Immature natural killer cell (primary cell): ENCODE data around the gene HS6ST1. TPM values are rescaled to one million over a fixed set of nuclear protein-coding genes. Genes with fewer than 3 reads are reported as not detected.

Experiments used
- DNase-seq, 3 donors: peaks; one replicate each; pipeline ENCODE4 v3.0.0; 2022; ENCODE audit warnings: mixed read lengths in 1 of 3
- H3K27ac Mint-ChIP-seq, 6 donors: one replicate each; pipeline ENCODE4 v1.8.0; 2020; ENCODE audit warnings: mixed read lengths in 6 of 6, mild to moderate bottlenecking in 5 of 6, inconsistent platforms in 4 of 6, moderate library complexity in 3 of 6
- H3K27me3 Mint-ChIP-seq, 3 donors: one replicate each; pipeline ENCODE4 v1.8.0; 2020 to 2021; ENCODE audit warnings: low read depth in 3 of 3, mild to moderate bottlenecking in 3 of 3, mixed read lengths in 3 of 3, moderate library complexity in 3 of 3, inconsistent platforms in 1 of 3
- H3K36me3 Mint-ChIP-seq, 3 donors: one replicate each; pipeline ENCODE4 v1.8.0; 2020; ENCODE audit warnings: mixed read lengths in 3 of 3, inconsistent platforms in 2 of 3, mild to moderate bottlenecking in 2 of 3
- H3K4me1 Mint-ChIP-seq, 2 donors: one replicate each; pipeline ENCODE4 v1.8.0; 2020; ENCODE audit warnings: inconsistent platforms in 2 of 2, mild to moderate bottlenecking in 2 of 2, mixed read lengths in 2 of 2, moderate library complexity in 1 of 2
- H3K4me3 Mint-ChIP-seq, 5 donors: one replicate each; pipeline ENCODE4 v1.8.0; 2020; ENCODE audit warnings: mild to moderate bottlenecking in 5 of 5, mixed read lengths in 5 of 5, inconsistent platforms in 3 of 5, moderate library complexity in 3 of 5
- H3K9me3 Mint-ChIP-seq, 6 donors: one replicate each; pipeline ENCODE4 v1.8.0; 2020; ENCODE audit warnings: mild to moderate bottlenecking in 6 of 6, mixed read lengths in 6 of 6, inconsistent platforms in 4 of 6, moderate library complexity in 3 of 6
- polyA plus RNA-seq, 3 donors: library from polyadenylated mRNA; unstranded; fragments of 300-500 nt; fragmentation: Illumina TruSeq; gene quantifications; one replicate each; pipeline ENCODE4 v1.2.3, GENCODE V29; 2021

The HS6ST1 gene
- polyA plus RNA-seq, 3 donors from 2014 or later = 5.1 to 6.6 (median 6.0) TPM

GRCh38 chr2:128307595-128307994, 11.1 kb downstream of the HS6ST1 start:
- no peak for DNase-seq
- Mint-ChIP-seq H3K4me1 (peaks cover 44 to 47% of the 10 kb centered on the region in 2 donors), H3K4me3 (no peak overlapping the region), H3K36me3 (no peaks in the 10 kb centered on the region), H3K27ac (peak overlapping the region in 2 of 6 donors; percentile 27 to 64), H3K9me3 (no peaks in the 10 kb centered on the region), H3K27me3 (peaks cover 0 to 3% (median 2%) of the 10 kb centered on the region in 3 donors)

- peaks cover 40 to 44% of the 10 kb centered on the region in 2 donors for H3K4me1 Mint-ChIP-seq
- no peaks in the 10 kb centered on the region for H3K9me3 Mint-ChIP-seq
- peak overlapping the region in 1 of 6 donors; percentile 27 for H3K27ac Mint-ChIP-seq
- H3K36me3 Mint-ChIP-seq = no peaks in the 10 kb centered on the region
- DNase-seq = no peak
- H3K4me3 Mint-ChIP-seq = no peak overlapping the region
- peaks cover 0 to 4% (median 2%) of the 10 kb centered on the region in 3 donors for H3K27me3 Mint-ChIP-seq
Observed at GRCh38 chr2:128306931-128307460, 11.7 kb downstream of the HS6ST1 start.

GRCh38 chr2:128306081-128306930, 12.4 kb downstream of the HS6ST1 start:
- peaks cover 37 to 39% of the 10 kb centered on the region in 2 donors for H3K4me1 Mint-ChIP-seq
- DNase-seq = no peak
- no peak overlapping the region for H3K4me3 Mint-ChIP-seq
- no peaks in the 10 kb centered on the region for H3K9me3 Mint-ChIP-seq
- peaks cover 0 to 4% (median 2%) of the 10 kb centered on the region in 3 donors for H3K27me3 Mint-ChIP-seq
- H3K36me3 Mint-ChIP-seq = no peaks in the 10 kb centered on the region
- peak overlapping the region in 1 of 6 donors; percentile 12 for H3K27ac Mint-ChIP-seq

- H3K9me3 Mint-ChIP-seq = no peaks in the 10 kb centered on the region
- H3K36me3 Mint-ChIP-seq = no peaks in the 10 kb centered on the region
- H3K27ac Mint-ChIP-seq = no peak overlapping the region
- H3K4me3 Mint-ChIP-seq = no peak overlapping the region
- H3K4me1 Mint-ChIP-seq = peaks cover 30 to 32% of the 10 kb centered on the region in 2 donors
- no peak for DNase-seq
- H3K27me3 Mint-ChIP-seq = peaks cover 0 to 4% (median 2%) of the 10 kb centered on the region in 3 donors
Observed at GRCh38 chr2:128305555-128306080, 13.1 kb downstream of the HS6ST1 start.

- no peak overlapping the region for H3K4me3 Mint-ChIP-seq
- no peak for DNase-seq
- peaks cover 27 to 30% of the 10 kb centered on the region in 2 donors for H3K4me1 Mint-ChIP-seq
- peaks cover 0 to 4% (median 2%) of the 10 kb centered on the region in 3 donors for H3K27me3 Mint-ChIP-seq
- H3K27ac Mint-ChIP-seq = no peak overlapping the region
- no peaks in the 10 kb centered on the region for H3K36me3 Mint-ChIP-seq
- no peaks in the 10 kb centered on the region for H3K9me3 Mint-ChIP-seq
Observed at GRCh38 chr2:128304715-128305554, 13.7 kb downstream of the HS6ST1 start.

- H3K4me1 Mint-ChIP-seq = peaks cover 21 to 25% of the 10 kb centered on the region in 2 donors
- no peaks in the 10 kb centered on the region for H3K9me3 Mint-ChIP-seq
- DNase-seq = no peak
- H3K36me3 Mint-ChIP-seq = no peaks in the 10 kb centered on the region
- H3K27me3 Mint-ChIP-seq = peaks cover 0 to 4% (median 0%) of the 10 kb centered on the region in 3 donors
- H3K4me3 Mint-ChIP-seq = no peak overlapping the region
- H3K27ac Mint-ChIP-seq = no peak overlapping the region
Observed at GRCh38 chr2:128304330-128304714, 14.3 kb downstream of the HS6ST1 start.

GRCh38 chr2:128303911-128304310, 14.8 kb downstream of the HS6ST1 start:
- peaks cover 0 to 4% (median 0%) of the 10 kb centered on the region in 3 donors for H3K27me3 Mint-ChIP-seq
- H3K36me3 Mint-ChIP-seq = no peaks in the 10 kb centered on the region
- no peak overlapping the region for H3K4me3 Mint-ChIP-seq
- no peak for DNase-seq
- H3K27ac Mint-ChIP-seq = no peak overlapping the region
- H3K4me1 Mint-ChIP-seq = peaks cover 21 to 28% of the 10 kb centered on the region in 2 donors
- no peaks in the 10 kb centered on the region for H3K9me3 Mint-ChIP-seq

GRCh38 chr2:128303095-128303791, 15.4 kb downstream of the HS6ST1 start:
- H3K27me3 Mint-ChIP-seq = peaks cover 0 to 5% (median 0%) of the 10 kb centered on the region in 3 donors
- H3K36me3 Mint-ChIP-seq = peaks cover 0 to 4% (median 0%) of the 10 kb centered on the region in 3 donors
- no peak overlapping the region for H3K4me3 Mint-ChIP-seq
- H3K4me1 Mint-ChIP-seq = peaks cover 24 to 26% of the 10 kb centered on the region in 2 donors
- H3K27ac Mint-ChIP-seq = peak overlapping the region in 1 of 6 donors; percentile 55
- H3K9me3 Mint-ChIP-seq = no peaks in the 10 kb centered on the region
- no peak for DNase-seq

GRCh38 chr2:128302744-128303067, 16.0 kb downstream of the HS6ST1 start:
- Mint-ChIP-seq H3K27ac (peak overlapping the region in 1 of 6 donors; percentile 42), H3K4me3 (no peak overlapping the region), H3K36me3 (peaks cover 0 to 7% (median 0%) of the 10 kb centered on the region in 3 donors), H3K9me3 (no peaks in the 10 kb centered on the region), H3K4me1 (peaks cover 21 to 24% of the 10 kb centered on the region in 2 donors), H3K27me3 (peaks cover 0 to 6% (median 0%) of the 10 kb centered on the region in 3 donors)
- no peak for DNase-seq

- H3K27ac Mint-ChIP-seq = no peak overlapping the region
- H3K9me3 Mint-ChIP-seq = no peaks in the 10 kb centered on the region
- no peak overlapping the region for H3K4me3 Mint-ChIP-seq
- H3K27me3 Mint-ChIP-seq = peaks cover 0 to 6% (median 0%) of the 10 kb centered on the region in 3 donors
- peaks cover 0 to 7% (median 0%) of the 10 kb centered on the region in 3 donors for H3K36me3 Mint-ChIP-seq
- DNase-seq = no peak
- peaks cover 20% of the 10 kb centered on the region in 2 donors for H3K4me1 Mint-ChIP-seq
Observed at GRCh38 chr2:128302011-128302743, 16.5 kb downstream of the HS6ST1 start.

GRCh38 chr2:128301501-128301966, 17.1 kb downstream of the HS6ST1 start:
- H3K36me3 Mint-ChIP-seq = peaks cover 0 to 7% (median 0%) of the 10 kb centered on the region in 3 donors
- H3K9me3 Mint-ChIP-seq = no peaks in the 10 kb centered on the region
- peaks cover 0 to 6% (median 0%) of the 10 kb centered on the region in 3 donors for H3K27me3 Mint-ChIP-seq
- H3K4me3 Mint-ChIP-seq = no peak overlapping the region
- DNase-seq = no peak
- no peak overlapping the region for H3K27ac Mint-ChIP-seq
- peaks cover 24% of the 10 kb centered on the region in 2 donors for H3K4me1 Mint-ChIP-seq

- DNase-seq = no peak
- Mint-ChIP-seq H3K4me1 (peaks cover 29 to 30% of the 10 kb centered on the region in 2 donors), H3K27ac (no peak overlapping the region), H3K9me3 (no peaks in the 10 kb centered on the region), H3K27me3 (peaks cover 0 to 6% (median 0%) of the 10 kb centered on the region in 3 donors), H3K36me3 (peaks cover 0 to 7% (median 0%) of the 10 kb centered on the region in 3 donors), H3K4me3 (no peak overlapping the region)
Observed at GRCh38 chr2:128301021-128301420, 17.6 kb downstream of the HS6ST1 start.
